ENCODE data around the gene CLIC1.

Gene CLIC1

GRCh38 chr6:31764198-31764597, 27.9 kb upstream of the CLIC1 start:
- H4K20me1 ChIP-seq (ENCODE audit: insufficient read depth, low read length, poor library complexity, severe bottlenecking): no peaks in the 10 kb centered on the region
- no peaks in the 10 kb centered on the region for H3F3A ChIP-seq (ENCODE audit: low read depth)
- TF ChIP-seq EZH2phosphoT487 (IDR thresholded peaks at IDR 0.05; ENCODE audit: borderline replicate concordance): no peak
- no peak for TF ChIP-seq CTCF (conservative IDR thresholded peaks at IDR 0.05; ENCODE audit: low read length)
- no peaks in the 10 kb centered on the region for H3K79me2 ChIP-seq (ENCODE audit: insufficient read depth, low read length)
- H3K4me2 ChIP-seq (ENCODE audit: low read depth, low read length, poor library complexity, severe bottlenecking): no peak overlapping the region
- no peaks in the 10 kb centered on the region for H3K9me2 ChIP-seq (replicated peaks; ENCODE audit: low read depth, low read length)
- H3K4me3 ChIP-seq (ENCODE audit: low read length, poor library complexity, severe bottlenecking): no peak overlapping the region
- H3K9me3 ChIP-seq (ENCODE audit: insufficient read depth, low read depth, low read length): no peaks in the 10 kb centered on the region
- H2AFZ ChIP-seq (ENCODE audit: low read length): no peak overlapping the region
- no peak overlapping the region for H3K9ac ChIP-seq (ENCODE audit: low read depth, low read length, poor library complexity, severe bottlenecking)
- H3K27me3 ChIP-seq (ENCODE audit: insufficient read depth, low read length, poor library complexity, severe bottlenecking): no peaks in the 10 kb centered on the region
- H3K4me1 ChIP-seq (ENCODE audit: insufficient read depth, low read length, poor library complexity, severe bottlenecking): peaks cover 6% of the 10 kb centered on the region
- no peaks in the 10 kb centered on the region for H3K36me3 ChIP-seq (ENCODE audit: insufficient read depth, low read length)

- H3K27me3 ChIP-seq (ENCODE audit: insufficient read depth, low read length, poor library complexity, severe bottlenecking): no peaks in the 10 kb centered on the region
- H3K9me3 ChIP-seq (ENCODE audit: insufficient read depth, low read depth, low read length): no peaks in the 10 kb centered on the region
- H3K9me2 ChIP-seq (replicated peaks; ENCODE audit: low read depth, low read length): no peaks in the 10 kb centered on the region
- no peaks in the 10 kb centered on the region for H3K79me2 ChIP-seq (ENCODE audit: insufficient read depth, low read length)
- no peak overlapping the region for H3K4me3 ChIP-seq (ENCODE audit: low read length, poor library complexity, severe bottlenecking)
- H3F3A ChIP-seq (ENCODE audit: low read depth): no peaks in the 10 kb centered on the region
- no peaks in the 10 kb centered on the region for H4K20me1 ChIP-seq (ENCODE audit: insufficient read depth, low read length, poor library complexity, severe bottlenecking)
- H3K4me1 ChIP-seq (ENCODE audit: insufficient read depth, low read length, poor library complexity, severe bottlenecking): peaks cover 12% of the 10 kb centered on the region
- no peak overlapping the region for H3K9ac ChIP-seq (ENCODE audit: low read depth, low read length, poor library complexity, severe bottlenecking)
- H3K36me3 ChIP-seq (ENCODE audit: insufficient read depth, low read length): no peaks in the 10 kb centered on the region
- no peak overlapping the region for H3K4me2 ChIP-seq (ENCODE audit: low read depth, low read length, poor library complexity, severe bottlenecking)
- H2AFZ ChIP-seq (ENCODE audit: low read length): no peak overlapping the region
- TF ChIP-seq EZH2phosphoT487 (IDR thresholded peaks at IDR 0.05; ENCODE audit: borderline replicate concordance): no peak
- TF ChIP-seq CTCF (conservative IDR thresholded peaks at IDR 0.05; ENCODE audit: low read length): no peak
Measured at GRCh38 chr6:31763619-31763940, 27.2 kb upstream of the CLIC1 start.

- H3K9me3 ChIP-seq (ENCODE audit: insufficient read depth, low read depth, low read length): no peaks in the 10 kb centered on the region
Measured at GRCh38 chr6:31762878-31763618, 26.7 kb upstream of the CLIC1 start.

More at GRCh38 chr6:31762878-31763618, 26.7 kb upstream of the CLIC1 start:
- H4K20me1 ChIP-seq (ENCODE audit: insufficient read depth, low read length, poor library complexity, severe bottlenecking): no peaks in the 10 kb centered on the region
- H3K9ac ChIP-seq (ENCODE audit: low read depth, low read length, poor library complexity, severe bottlenecking): no peak overlapping the region
- no peaks in the 10 kb centered on the region for H3K27me3 ChIP-seq (ENCODE audit: insufficient read depth, low read length, poor library complexity, severe bottlenecking)
- no peaks in the 10 kb centered on the region; the same call in 1 of the 2 replicates for H3K36me3 ChIP-seq (ENCODE audit: insufficient read depth, low read length)
- no peaks in the 10 kb centered on the region for H3K79me2 ChIP-seq (ENCODE audit: insufficient read depth, low read length)
- no peaks in the 10 kb centered on the region for H3K9me2 ChIP-seq (replicated peaks; ENCODE audit: low read depth, low read length)
- no peak overlapping the region for H3K4me2 ChIP-seq (ENCODE audit: low read depth, low read length, poor library complexity, severe bottlenecking)
- TF ChIP-seq CTCF (conservative IDR thresholded peaks at IDR 0.05; ENCODE audit: low read length): no peak
- no peak for TF ChIP-seq EZH2phosphoT487 (IDR thresholded peaks at IDR 0.05; ENCODE audit: borderline replicate concordance)
- no peak overlapping the region for H3K4me3 ChIP-seq (ENCODE audit: low read length, poor library complexity, severe bottlenecking)
- no peaks in the 10 kb centered on the region for H3F3A ChIP-seq (ENCODE audit: low read depth)
- no peak overlapping the region for H2AFZ ChIP-seq (ENCODE audit: low read length)
- H3K4me1 ChIP-seq (ENCODE audit: insufficient read depth, low read length, poor library complexity, severe bottlenecking): peaks cover 12% of the 10 kb centered on the region

Measured in Loucy (cell line).